Pancreas (tissue), 10 donors: ENCODE data around the gene EBP. TPM values are rescaled to one million over a fixed set of nuclear protein-coding genes. Genes with fewer than 3 reads are reported as not detected.

Experiments used
- ATAC-seq, 4 donors: fragments of 200-7000 bp; cut with Tn5 transposase; one replicate each; pipeline versions ENCODE4 v1.8.0 to v1.9.1; 2020; ENCODE audit warnings: mild to moderate bottlenecking in 4 of 4, moderate library complexity in 4 of 4
- DNase-seq, 6 donors: peaks; one replicate each; pipeline ENCODE4 v3.0.0-alpha.2; 2020
- FAIRE-seq: peaks from 2 replicates; lab custom pipeline; 2012; peaks lifted over from hg19 to GRCh38; lab: Jason Lieb, UNC
- H3K27ac ChIP-seq, 4 donors: fragments of 200-600 bp; sonication (generic); 1 replicate in 3 of 4; 2 replicates in 1 of 4; pipeline versions ENCODE4 v1.5.0 to v1.8.0; 2020
- H3K27me3 ChIP-seq, 4 donors: fragments of 200-600 bp; one replicate each; pipeline ENCODE4 v1.8.0; 2021
- H3K36me3 ChIP-seq, 3 donors: fragments of 200-600 bp; sonication (generic) in 1 of 3; one replicate each; pipeline versions ENCODE4 v1.5.0 to v1.8.0; 2020 to 2021
- H3K4me1 ChIP-seq, 3 donors: fragments of 200-600 bp; one replicate each; pipeline ENCODE4 v1.8.0; 2021
- H3K4me3 ChIP-seq, 4 donors: fragments of 200-600 bp; sonication (generic) in 2 of 4; one replicate each; pipeline versions ENCODE4 v1.5.0 to v1.8.0; 2020 to 2021
- H3K9me3 ChIP-seq, 4 donors: fragments of 200-600 bp; one replicate each; pipeline ENCODE4 v1.8.0; 2021
- WGBS, 2 donors: extraction: QIAGEN DNeasy Blood & Tissue Kit; methylation state at CpG; one replicate each; pipeline ENCODE4 v1.1.7; 2013; 5-methylcytosine and 5-hydroxymethylcytosine counted together
- intact Hi-C, 3 donors: fragments of 100-400 bp; cut with DNase I; formaldehyde crosslinking; loops; one replicate each; pipeline versions ENCODE4 v1.11.1 to v1.14.2; 2022
- polyA plus RNA-seq, 2 donors: library from polyadenylated mRNA; stranded (reverse); fragments of 200-250 nt; gene quantifications; one replicate each; pipeline ENCODE4 v1.2.3, GENCODE V29; 2013
- total RNA-seq, 6 donors: library from RNA; stranded (reverse); fragmentation: NEBNext Ultra II Directional in 4 of 6; extraction: Animal tissue kit (Norgen Biotek cat#: 25700) in 4 of 6; gene quantifications; one replicate each; pipeline versions ENCODE4 v1.2.1 to v1.2.4, GENCODE V29; 2021 to 2023
- TF ChIP-seq, protein P1 (sequence below), 4 donors: fragments of 200-600 bp; sonication (generic) in 3 of 4; IDR thresholded peaks; one replicate each; pipeline versions ENCODE4 v1.5.0 to v1.8.0; 2021; ENCODE audit warnings: antibody characterized with exemption in 4 of 4
- donor health status: healthy with polysubstance abuse.
- donor health status: DM: no; HTN: no; CAD: no; lungs with moderate emphysema.
- donor health status: DM: no; HTN: no; CAD: no.
- donor health status: control.
- donor health status: control.
- donor health status: Bipolar disorder and iron deficiency.
- donor health status: DM: yes; HTN: yes; CAD: no.
- donor health status: DM: no; HTN: no; CAD: no.
- donor health status: DM: no; HTN: no; CAD: no.
- donor health status: DM: yes; HTN: yes; CAD: no.

The EBP gene
- total and polyA plus RNA-seq, 8 donors: 13.3 to 43.4 (median 20.8) TPM

DNA sequence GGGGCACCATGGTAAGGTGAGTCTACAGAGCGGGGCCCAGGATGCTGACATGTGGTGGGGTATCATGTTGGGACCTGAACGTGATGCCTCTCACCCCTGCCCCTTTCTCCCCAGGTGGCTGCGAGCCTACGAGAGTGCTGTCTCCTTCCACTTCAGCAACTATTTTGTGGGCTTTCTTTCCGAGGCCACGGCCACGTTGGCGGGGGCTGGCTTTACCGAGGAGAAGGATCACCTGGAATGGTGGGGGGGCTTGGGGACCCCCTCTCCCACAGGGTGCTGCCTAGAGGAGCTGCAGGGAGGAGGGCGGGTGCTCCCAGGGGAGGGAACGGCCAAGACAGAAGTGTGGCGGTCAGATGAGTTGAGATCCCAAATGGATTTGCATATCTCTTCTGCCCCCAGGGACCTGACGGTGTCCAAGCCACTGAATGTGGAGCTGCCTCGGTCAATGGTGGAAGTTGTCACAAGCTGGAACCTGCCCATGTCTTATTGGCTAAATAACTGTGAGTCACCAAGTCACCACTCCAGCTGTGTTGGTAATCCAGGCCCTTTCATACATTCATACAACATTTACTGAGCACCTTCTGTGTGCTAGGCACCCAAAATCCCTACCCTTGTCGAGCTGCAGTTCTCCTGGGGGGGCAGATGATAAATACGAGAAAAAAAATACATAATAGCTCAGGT lies 7.3 kb upstream of the EBP start:
- Histone ChIP-seq H3K4me3 (no peak overlapping the region), H3K27me3 (no peaks in the 10 kb centered on the region), H3K4me1 (no peaks in the 10 kb centered on the region), H3K9me3 (no peaks in the 10 kb centered on the region), H3K36me3 (no peaks in the 10 kb centered on the region), H3K27ac (no peak overlapping the region)
- TF ChIP-seq, protein P1, sequence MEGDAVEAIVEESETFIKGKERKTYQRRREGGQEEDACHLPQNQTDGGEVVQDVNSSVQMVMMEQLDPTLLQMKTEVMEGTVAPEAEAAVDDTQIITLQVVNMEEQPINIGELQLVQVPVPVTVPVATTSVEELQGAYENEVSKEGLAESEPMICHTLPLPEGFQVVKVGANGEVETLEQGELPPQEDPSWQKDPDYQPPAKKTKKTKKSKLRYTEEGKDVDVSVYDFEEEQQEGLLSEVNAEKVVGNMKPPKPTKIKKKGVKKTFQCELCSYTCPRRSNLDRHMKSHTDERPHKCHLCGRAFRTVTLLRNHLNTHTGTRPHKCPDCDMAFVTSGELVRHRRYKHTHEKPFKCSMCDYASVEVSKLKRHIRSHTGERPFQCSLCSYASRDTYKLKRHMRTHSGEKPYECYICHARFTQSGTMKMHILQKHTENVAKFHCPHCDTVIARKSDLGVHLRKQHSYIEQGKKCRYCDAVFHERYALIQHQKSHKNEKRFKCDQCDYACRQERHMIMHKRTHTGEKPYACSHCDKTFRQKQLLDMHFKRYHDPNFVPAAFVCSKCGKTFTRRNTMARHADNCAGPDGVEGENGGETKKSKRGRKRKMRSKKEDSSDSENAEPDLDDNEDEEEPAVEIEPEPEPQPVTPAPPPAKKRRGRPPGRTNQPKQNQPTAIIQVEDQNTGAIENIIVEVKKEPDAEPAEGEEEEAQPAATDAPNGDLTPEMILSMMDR (IDR thresholded peaks at IDR 0.05): no peak
- WGBS, 2 donors: 70 to 88% methylated on average over 16 of the region's 16 CpGs
- DNase-seq: no peak
- FAIRE-seq: no peak
- intact Hi-C loops: no loop called here
- ATAC-seq: no peak

DNA sequence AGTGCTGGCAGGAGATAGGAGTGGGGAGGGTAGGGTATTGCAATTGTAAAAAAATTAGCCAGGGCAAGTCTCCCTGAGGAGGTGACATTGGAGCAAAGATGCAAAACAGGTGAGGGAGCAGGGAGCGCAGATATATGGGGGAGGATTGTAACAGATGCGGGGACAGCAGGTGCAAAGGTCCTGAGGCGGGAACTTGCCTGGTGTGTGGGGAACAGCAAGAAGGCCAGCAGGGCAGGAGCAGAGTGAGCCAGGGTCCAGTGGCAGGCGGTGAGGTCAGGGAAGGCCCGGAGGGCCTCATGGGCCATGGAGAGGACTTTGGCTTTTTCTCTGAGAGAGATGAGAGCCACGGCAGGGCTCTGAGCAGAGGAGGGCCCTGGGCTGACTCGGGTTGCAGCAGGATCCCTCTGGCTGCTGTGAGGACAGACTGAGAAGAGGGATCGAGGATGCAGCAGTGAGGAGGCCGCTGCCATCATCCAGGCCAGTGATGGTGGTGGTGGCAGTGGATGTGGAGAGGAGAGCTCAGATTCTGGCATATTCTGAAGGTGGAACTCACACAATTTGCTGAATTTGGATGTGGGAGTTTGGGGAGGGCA lies 6.6 kb upstream of the EBP start:
- WGBS, 2 donors: 80 to 91% methylated on average over 9 of the region's 9 CpGs
- Histone ChIP-seq H3K27me3 (no peaks in the 10 kb centered on the region), H3K4me1 (no peaks in the 10 kb centered on the region), H3K36me3 (no peaks in the 10 kb centered on the region), H3K9me3 (no peaks in the 10 kb centered on the region), H3K4me3 (no peak overlapping the region), H3K27ac (no peak overlapping the region)
- intact Hi-C loops: no loop called here
- ATAC-seq: no peak
- TF ChIP-seq, protein P1 (IDR thresholded peaks at IDR 0.05): no peak
- no peak for DNase-seq
- FAIRE-seq: no peak

DNA sequence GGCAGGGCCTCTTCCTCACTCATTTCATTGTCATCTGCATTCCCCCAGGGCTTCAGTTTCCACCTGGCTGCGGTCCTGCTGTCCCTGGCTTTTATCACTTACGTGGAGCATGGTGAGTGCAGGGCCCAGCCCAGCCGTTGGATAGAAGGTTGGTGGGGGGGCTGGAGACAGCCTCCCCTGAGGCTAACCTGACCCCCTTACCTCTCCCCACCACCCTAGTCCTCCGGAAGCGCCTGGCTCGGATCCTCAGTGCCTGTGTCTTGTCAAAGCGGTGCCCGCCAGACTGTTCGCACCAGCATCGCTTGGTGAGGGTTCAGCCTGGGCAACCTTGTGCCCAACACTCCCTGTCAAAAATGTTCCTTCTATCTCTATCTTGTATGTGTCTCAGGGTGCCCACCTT lies 5.8 kb upstream of the EBP start:
- Histone ChIP-seq H3K9me3 (no peaks in the 10 kb centered on the region), H3K27me3 (no peaks in the 10 kb centered on the region), H3K4me1 (no peaks in the 10 kb centered on the region), H3K36me3 (no peaks in the 10 kb centered on the region), H3K4me3 (no peak overlapping the region), H3K27ac (no peak overlapping the region)
- DNase-seq (no peak), FAIRE-seq (no peak), ATAC-seq (no peak)
- intact Hi-C loops: no loop called here
- WGBS, 2 donors: 85 to 96% methylated on average over 9 to 10 of the region's 10 CpGs
- TF ChIP-seq, protein P1 (IDR thresholded peaks at IDR 0.05): no peak

DNA sequence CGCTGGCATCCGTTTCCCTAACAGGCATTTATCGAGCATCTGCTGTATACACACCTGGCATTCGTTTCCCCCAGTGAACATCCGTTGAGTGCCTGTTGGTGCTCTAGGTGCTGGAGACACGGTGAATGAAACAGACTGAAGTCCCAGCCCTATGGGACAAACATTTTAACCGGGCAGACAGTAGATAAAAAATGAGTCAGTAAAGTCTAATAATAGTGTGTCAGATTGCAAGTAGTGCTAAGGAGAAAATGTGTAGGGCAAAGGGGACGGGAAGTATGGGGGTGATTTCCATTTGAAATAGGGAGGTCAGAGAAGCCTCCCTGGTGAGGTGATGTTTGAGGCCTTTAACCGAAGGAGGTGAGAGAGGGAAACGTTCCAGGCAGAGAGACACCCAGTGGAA lies 5.3 kb upstream of the EBP start:
- no peak for FAIRE-seq

More for the DNA sequence above, 5.3 kb upstream of the EBP start:
- TF ChIP-seq, protein P1 (IDR thresholded peaks at IDR 0.05): no peak
- WGBS, 2 donors: 74 to 82% methylated on average over 10 of the region's 10 CpGs
- Histone ChIP-seq H3K4me1 (no peaks in the 10 kb centered on the region), H3K9me3 (no peaks in the 10 kb centered on the region), H3K4me3 (no peak overlapping the region), H3K36me3 (no peaks in the 10 kb centered on the region), H3K27ac (no peak overlapping the region), H3K27me3 (no peaks in the 10 kb centered on the region)
- intact Hi-C loops: no loop called here
- no peak for ATAC-seq
- no peak for DNase-seq
